Mesenchymal stem cell (in vitro differentiated cells and primary cell): ENCODE measurements around the gene STK10.

Source experiments
- DNase-seq: peaks from one replicate; pipeline ENCODE4 v3.0.0-alpha.2; 2013
- H2AFZ ChIP-seq: one replicate; pipeline ENCODE4 v1.6.1; 2013; ENCODE audit warnings: low read depth, mild to moderate bottlenecking, control low read depth, inconsistent platforms, low read length, moderate library complexity
- H2AK5ac ChIP-seq: 2 replicates; pipeline ENCODE4 v1.6.1; 2013; ENCODE audit warnings: low read length, moderate library complexity, mild to moderate bottlenecking, inconsistent platforms; ENCODE audit not compliant: severe bottlenecking
- H2BK120ac ChIP-seq: one replicate; pipeline ENCODE4 v1.6.1; 2013; ENCODE audit warnings: low read depth, mild to moderate bottlenecking, inconsistent platforms, low read length, moderate library complexity
- H2BK12ac ChIP-seq, 2 experiments: one replicate each; pipeline ENCODE4 v1.6.1; 2013; ENCODE audit warnings: inconsistent platforms in 2 of 2, low read length in 2 of 2, mild to moderate bottlenecking in 2 of 2, moderate library complexity in 2 of 2, control low read depth in 1 of 2
- H2BK15ac ChIP-seq: one replicate; pipeline ENCODE4 v1.6.1; 2013; ENCODE audit warnings: mild to moderate bottlenecking, low read depth, inconsistent platforms; ENCODE audit not compliant: poor library complexity, severe bottlenecking
- H2BK5ac ChIP-seq: 2 replicates; pipeline ENCODE4 v1.6.1; 2013; ENCODE audit warnings: low read depth, mild to moderate bottlenecking, low read length, control low read depth, inconsistent platforms; ENCODE audit not compliant: poor library complexity, severe bottlenecking
- H3K14ac ChIP-seq, 2 experiments: one replicate each; pipeline ENCODE4 v1.6.1; 2013; ENCODE audit warnings: inconsistent platforms in 2 of 2, low read length in 2 of 2, control low read depth in 1 of 2, mild to moderate bottlenecking in 1 of 2, moderate library complexity in 1 of 2
- H3K18ac ChIP-seq, 2 experiments: one replicate each; pipeline ENCODE4 v1.6.1; 2013; ENCODE audit warnings: inconsistent platforms in 2 of 2, low read length in 2 of 2, control low read depth in 1 of 2, low read depth in 1 of 2, mild to moderate bottlenecking in 1 of 2
- H3K23ac ChIP-seq, 2 experiments: one replicate each; pipeline ENCODE4 v1.6.1; 2013; ENCODE audit warnings: inconsistent platforms in 2 of 2, low read length in 2 of 2, mild to moderate bottlenecking in 2 of 2, moderate library complexity in 2 of 2, control low read depth in 1 of 2
- H3K27ac ChIP-seq: 2 replicates; pipeline ENCODE4 v1.5.1; 2013; ENCODE audit warnings: mild to moderate bottlenecking, moderate library complexity, low read length, control low read depth, inconsistent platforms; ENCODE audit not compliant: poor library complexity, severe bottlenecking
- H3K27me3 ChIP-seq, 2 experiments: 2 replicates each; pipeline versions ENCODE4 v1.6.1 to v1.7.0; 2013; ENCODE audit warnings: low read length in 2 of 2, mild to moderate bottlenecking in 2 of 2, moderate library complexity in 2 of 2, control low read depth in 1 of 2, inconsistent platforms in 1 of 2; ENCODE audit not compliant: control insufficient read depth in 1 of 2, insufficient read depth in 1 of 2
- H3K36me3 ChIP-seq, 2 experiments: 2 replicates each; pipeline versions ENCODE4 v1.6.1 to v1.7.0; 2013; ENCODE audit warnings: low read length in 2 of 2, control low read depth in 1 of 2, inconsistent platforms in 1 of 2, low read depth in 1 of 2, mild to moderate bottlenecking in 1 of 2; ENCODE audit not compliant: insufficient read depth in 2 of 2, control insufficient read depth in 1 of 2
- H3K4ac ChIP-seq, 2 experiments: one replicate each; pipeline ENCODE4 v1.6.1; 2013; ENCODE audit warnings: inconsistent platforms in 2 of 2, low read length in 2 of 2, mild to moderate bottlenecking in 2 of 2, moderate library complexity in 2 of 2, control low read depth in 1 of 2, low read depth in 1 of 2
- H3K4me1 ChIP-seq: 2 replicates; pipeline ENCODE4 v1.6.1; 2013; ENCODE audit warnings: low read depth, low read length, control low read depth; ENCODE audit not compliant: control insufficient read depth, insufficient read depth
- H3K4me2 ChIP-seq: 2 replicates; pipeline ENCODE4 v1.6.1; 2013; ENCODE audit warnings: low read length, mild to moderate bottlenecking, inconsistent platforms; ENCODE audit not compliant: poor library complexity, severe bottlenecking
- H3K4me3 ChIP-seq, 2 experiments: 2 replicates each; pipeline versions ENCODE4 v1.5.1 to v1.7.0; 2013; ENCODE audit warnings: low read length in 2 of 2, mild to moderate bottlenecking in 2 of 2, control low read depth in 1 of 2, low read depth in 1 of 2; ENCODE audit not compliant: insufficient read depth in 1 of 2
- H3K79me1 ChIP-seq: replicated peaks from 2 replicates; pipeline ENCODE4 v1.6.1; 2013; ENCODE audit warnings: mild to moderate bottlenecking, control low read depth, low read length, inconsistent platforms; ENCODE audit not compliant: poor library complexity, severe bottlenecking
- H3K9ac ChIP-seq: 2 replicates; pipeline ENCODE4 v1.7.0; 2013; ENCODE audit warnings: mild to moderate bottlenecking, low read length, moderate library complexity
- H3K9me3 ChIP-seq: 2 replicates; pipeline ENCODE4 v1.7.0; 2013; ENCODE audit warnings: mild to moderate bottlenecking, low read length; ENCODE audit not compliant: control insufficient read depth
- H4K8ac ChIP-seq: one replicate; pipeline ENCODE4 v1.6.1; 2013; ENCODE audit warnings: inconsistent platforms, mild to moderate bottlenecking, low read length, moderate library complexity
- H4K91ac ChIP-seq: one replicate; pipeline ENCODE4 v1.6.1; 2013; ENCODE audit warnings: mild to moderate bottlenecking, low read length, inconsistent platforms
- WGBS: methylation state at CpG from one replicate; pipeline ENCODE4 v1.1.7; 2013; ENCODE audit warnings: mixed read lengths; 5-methylcytosine and 5-hydroxymethylcytosine counted together

STK10 gene

DNA sequence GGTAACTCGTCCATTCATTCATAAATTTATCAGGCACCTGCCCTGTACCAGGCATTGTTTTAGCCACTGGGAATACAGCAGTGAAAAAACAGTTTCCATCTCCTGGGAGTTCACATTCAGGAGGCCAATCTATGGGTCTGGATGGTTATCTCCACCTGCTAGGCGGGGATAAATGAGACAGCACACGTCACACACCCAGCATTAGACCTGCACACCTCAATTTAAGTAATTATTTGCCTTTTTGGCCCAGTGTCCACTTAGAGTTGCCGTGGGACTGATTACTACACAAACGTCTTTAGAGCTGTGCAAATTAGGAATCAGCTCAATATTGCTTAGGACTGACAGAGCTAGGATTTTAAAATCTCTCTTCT is 46.1 kb downstream of the STK10 start:
- Histone ChIP-seq H3K23ac (no peak overlapping the region), H2AFZ (no peak overlapping the region), H3K14ac (no peak overlapping the region), H2BK15ac (no peak overlapping the region), H3K27ac (no peak overlapping the region), H3K4ac (no peak overlapping the region), H2AK5ac (no peak overlapping the region), H2BK120ac (no peak overlapping the region), H2BK12ac (no peak overlapping the region), H3K4me2 (no peak overlapping the region), H3K27me3 (no peaks in the 10 kb centered on the region), H3K9ac (no peak overlapping the region), H3K4me1 (peaks cover 31% of the 10 kb centered on the region), H2BK5ac (no peak overlapping the region), H3K36me3 (peaks cover 4 to 10% of the 10 kb centered on the region in 2 experiments), H3K9me3 (peaks cover 4% of the 10 kb centered on the region), H3K79me1 (peaks cover 13% of the 10 kb centered on the region), H4K91ac (no peak overlapping the region), H4K8ac (no peak overlapping the region), H3K4me3 (no peak overlapping the region), H3K18ac (no peak overlapping the region)
- WGBS = 98% methylated on average over 5 of the region's 5 CpGs
- DNase-seq = no peak

DNA sequence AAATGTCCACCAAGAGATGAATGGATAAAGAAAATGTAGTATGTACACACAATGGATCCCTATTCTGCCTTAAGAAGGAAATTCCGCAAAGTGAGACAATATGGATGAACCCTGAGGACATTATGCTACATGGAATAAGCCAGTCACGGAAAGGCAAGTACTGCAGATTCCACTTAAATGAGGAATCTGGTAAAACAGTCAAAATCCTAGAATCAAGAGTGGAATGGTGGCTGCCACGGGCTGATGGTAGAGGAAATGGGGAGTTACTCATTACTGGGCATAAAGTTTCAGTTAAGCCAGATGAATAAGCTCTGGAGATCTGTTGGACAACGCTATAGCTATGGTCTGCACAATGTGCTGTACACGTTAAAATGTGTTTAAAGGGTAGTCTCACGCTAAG is 47.2 kb downstream of the STK10 start:
- Histone ChIP-seq H2AFZ (no peak overlapping the region), H2AK5ac (no peak overlapping the region), H3K36me3 (peaks cover 0 to 3% of the 10 kb centered on the region in 2 experiments), H3K4ac (no peak overlapping the region), H3K23ac (no peak overlapping the region), H3K14ac (no peak overlapping the region), H3K18ac (no peak overlapping the region), H3K9ac (no peak overlapping the region), H2BK120ac (no peak overlapping the region), H4K8ac (no peak overlapping the region), H2BK5ac (no peak overlapping the region), H3K79me1 (peaks cover 12% of the 10 kb centered on the region), H3K4me2 (no peak overlapping the region), H3K4me3 (no peak overlapping the region), H3K27ac (no peak overlapping the region), H4K91ac (no peak overlapping the region), H3K4me1 (peaks cover 22% of the 10 kb centered on the region), H2BK12ac (no peak overlapping the region), H3K9me3 (peaks cover 5% of the 10 kb centered on the region), H3K27me3 (no peaks in the 10 kb centered on the region), H2BK15ac (no peak overlapping the region)
- WGBS = 91% methylated on average over 6 of the region's 6 CpGs
- no peak for DNase-seq

DNA sequence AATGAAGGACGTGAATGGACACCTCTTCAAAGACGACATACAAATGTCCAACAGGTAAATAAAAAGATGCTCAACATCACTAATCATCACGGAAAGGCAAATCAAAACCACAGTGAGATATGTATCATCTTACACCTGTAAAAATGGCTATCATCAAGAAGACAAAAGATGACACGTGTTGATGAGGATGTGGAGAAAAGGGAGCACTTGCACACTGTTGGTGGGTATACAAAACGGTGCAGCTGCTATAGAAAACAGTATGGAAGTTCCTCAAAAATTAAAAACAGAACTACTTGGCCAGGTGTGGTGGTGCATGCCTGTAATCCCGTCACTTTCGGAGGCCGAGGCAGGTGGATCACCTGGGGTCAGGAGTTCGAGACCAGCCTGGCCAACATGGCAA is 47.9 kb downstream of the STK10 start:
- WGBS = 97% methylated on average over 8 of the region's 9 CpGs

DNA sequence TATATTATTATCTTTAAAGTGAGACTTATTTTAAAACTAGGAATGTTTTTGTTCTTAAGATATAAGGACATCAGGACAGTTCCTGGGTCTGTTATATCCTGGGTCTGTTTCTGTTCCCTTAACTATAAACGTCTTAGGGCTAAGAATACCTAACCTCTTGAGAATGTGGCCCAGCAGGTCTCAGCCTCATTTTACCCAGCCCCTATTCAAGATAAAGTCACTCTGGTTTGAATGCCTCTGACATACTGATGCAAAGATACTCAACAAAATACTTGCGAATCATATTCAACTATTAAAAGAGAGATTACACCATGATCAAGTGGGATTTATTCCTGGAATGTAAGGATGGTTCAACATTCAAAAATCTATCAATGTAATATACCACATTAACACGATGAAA is 51.0 kb downstream of the STK10 start:
- no peaks in the 10 kb centered on the region for H3K36me3 ChIP-seq
- H3K23ac ChIP-seq = no peak overlapping the region
- no peak overlapping the region for H2BK5ac ChIP-seq
- no peak overlapping the region for H3K18ac ChIP-seq
- H2AFZ ChIP-seq = no peak overlapping the region
- H3K79me1 ChIP-seq = peaks cover 10% of the 10 kb centered on the region
- 100% methylated on average over 2 of the region's 3 CpGs for WGBS
- no peak overlapping the region for H4K91ac ChIP-seq
- no peak overlapping the region for H4K8ac ChIP-seq
- DNase-seq = no peak
- no peak overlapping the region for H3K4me3 ChIP-seq
- H3K27ac ChIP-seq = no peak overlapping the region
- H3K4ac ChIP-seq = no peak overlapping the region
- H2BK120ac ChIP-seq = no peak overlapping the region
- no peak overlapping the region for H3K4me2 ChIP-seq
- peaks cover 5% of the 10 kb centered on the region for H3K9me3 ChIP-seq
- H3K27me3 ChIP-seq = no peaks in the 10 kb centered on the region
- H2AK5ac ChIP-seq = no peak overlapping the region
- peaks cover 15% of the 10 kb centered on the region for H3K4me1 ChIP-seq
- H2BK12ac ChIP-seq = no peak overlapping the region
- H2BK15ac ChIP-seq = no peak overlapping the region
- no peak overlapping the region for H3K9ac ChIP-seq
- H3K14ac ChIP-seq = no peak overlapping the region

More for the DNA sequence above, 47.9 kb downstream of the STK10 start:
- H3K18ac ChIP-seq = no peak overlapping the region
- DNase-seq = no peak
- H4K8ac ChIP-seq = no peak overlapping the region
- no peak overlapping the region for H3K27ac ChIP-seq
- no peak overlapping the region for H2BK12ac ChIP-seq
- H3K36me3 ChIP-seq = no peaks in the 10 kb centered on the region
- H4K91ac ChIP-seq = no peak overlapping the region
- H3K14ac ChIP-seq = no peak overlapping the region
- H2BK15ac ChIP-seq = no peak overlapping the region
- H2BK120ac ChIP-seq = no peak overlapping the region
- peaks cover 14% of the 10 kb centered on the region for H3K79me1 ChIP-seq
- H2AFZ ChIP-seq = no peak overlapping the region
- no peak overlapping the region for H3K23ac ChIP-seq
- no peak overlapping the region for H2BK5ac ChIP-seq
- no peaks in the 10 kb centered on the region for H3K27me3 ChIP-seq
- H3K9ac ChIP-seq = no peak overlapping the region
- H3K4ac ChIP-seq = no peak overlapping the region
- H3K4me1 ChIP-seq = peaks cover 20% of the 10 kb centered on the region
- H3K9me3 ChIP-seq = peaks cover 5% of the 10 kb centered on the region
- no peak overlapping the region for H2AK5ac ChIP-seq
- no peak overlapping the region for H3K4me2 ChIP-seq
- no peak overlapping the region for H3K4me3 ChIP-seq
